Measurements from ENCODE around the gene IFITM1.
"Not testable (repeated sequence)": the region's sequence is repeated elsewhere in the genome, so short reads cannot be mapped to it uniquely, and the experiment has no call there.

IFITM1 gene

GRCh38 chr11:350723-351255 is 36.9 kb downstream of the IFITM1 start:
- no peak for DNase-seq

- no peak for DNase-seq
Measured at GRCh38 chr11:351411-351810, 37.6 kb downstream of the IFITM1 start.

- DNase-seq: no peak
Measured at GRCh38 chr11:352456-353031, 38.7 kb downstream of the IFITM1 start.

GRCh38 chr11:353179-353873 is 39.5 kb downstream of the IFITM1 start:
- no peak for DNase-seq

GRCh38 chr11:355581-356458 is 42.0 kb downstream of the IFITM1 start:
- peak; percentile 84 for DNase-seq

- no peak for DNase-seq
Measured at GRCh38 chr11:356610-357009, 42.8 kb downstream of the IFITM1 start.

GRCh38 chr11:357582-357981 is 43.7 kb downstream of the IFITM1 start:
- DNase-seq: no peak

GRCh38 chr11:358129-358800 is 44.4 kb downstream of the IFITM1 start:
- no peak for DNase-seq

GRCh38 chr11:359181-359714 is 45.4 kb downstream of the IFITM1 start:
- DNase-seq: peak; percentile 35

GRCh38 chr11:360326-361280 is 46.8 kb downstream of the IFITM1 start:
- no peak for DNase-seq

GRCh38 chr11:362642-363442 is 49.0 kb downstream of the IFITM1 start:
- no peak for DNase-seq

GRCh38 chr11:363443-363805 is 49.6 kb downstream of the IFITM1 start:
- not testable (repeated sequence) for DNase-seq

- DNase-seq: peak; percentile 57
Measured at GRCh38 chr11:363948-364761, 50.3 kb downstream of the IFITM1 start.

All from activated gamma-delta T cell treated with Interleukin-2 at 50 U/mL for 16 hours (primary cell).